GM23338 (cell line): ENCODE measurements around the gene DPYSL3. TPM values are rescaled to one million over a fixed set of nuclear protein-coding genes. Genes with fewer than 3 reads are reported as not detected.

Source experiments
- ATAC-seq: fragments of 200-7000 bp; cut with Tn5 transposase; 3 replicates; pipeline ENCODE4 v1.9.1; 2020
- DNase-seq: peaks from one replicate; pipeline ENCODE4 v3.0.0-alpha.2; 2015; ENCODE audit warnings: low spot score
- H2AFZ ChIP-seq: fragments of 200-600 bp; sonication (generic); 2 replicates; pipeline ENCODE4 v1.8.0; 2016; ENCODE audit warnings: antibody characterized with exemption, mild to moderate bottlenecking, moderate library complexity
- H3F3A ChIP-seq: fragments of 200-600 bp; sonication (generic); replicated peaks from 2 replicates; pipeline ENCODE4 v1.8.0; 2017; ENCODE audit warnings: antibody characterized with exemption, mixed run types, low read depth
- H3K27ac ChIP-seq: fragments of 200-600 bp; sonication (generic); 2 replicates; pipeline ENCODE4 v1.6.1; 2016; ENCODE audit warnings: low read depth
- H3K27me3 ChIP-seq: fragments of 200-600 bp; sonication (generic); 2 replicates; pipeline ENCODE4 v1.8.0; 2016; ENCODE audit warnings: mild to moderate bottlenecking, mixed run types, moderate library complexity; ENCODE audit not compliant: insufficient read depth
- H3K36me3 ChIP-seq: fragments of 200-600 bp; sonication (generic); 2 replicates; pipeline ENCODE4 v1.8.0; 2016; ENCODE audit warnings: mild to moderate bottlenecking; ENCODE audit not compliant: insufficient read depth
- H3K4me1 ChIP-seq: fragments of 200-600 bp; sonication (generic); 2 replicates; pipeline ENCODE4 v1.8.0; 2016; ENCODE audit warnings: mild to moderate bottlenecking, moderate library complexity; ENCODE audit not compliant: insufficient read depth
- H3K4me2 ChIP-seq: fragments of 200-600 bp; sonication (generic); 2 replicates; pipeline ENCODE4 v1.7.1; 2017; ENCODE audit warnings: mixed run types
- H3K4me3 ChIP-seq: fragments of 200-600 bp; sonication (generic); 2 replicates; pipeline ENCODE4 v1.6.1; 2016; ENCODE audit warnings: mixed run types
- H3K79me2 ChIP-seq: fragments of 200-600 bp; sonication (generic); replicated peaks from 2 replicates; pipeline ENCODE4 v1.8.0; 2017; ENCODE audit warnings: mild to moderate bottlenecking; ENCODE audit not compliant: insufficient read depth
- H3K9me2 ChIP-seq: fragments of 200-600 bp; sonication (generic); 2 replicates; pipeline ENCODE4 v1.8.0; 2017; ENCODE audit not compliant: insufficient read depth
- H4K20me1 ChIP-seq: fragments of 200-600 bp; sonication (generic); replicated peaks from 2 replicates; pipeline ENCODE4 v1.8.0; 2017; ENCODE audit warnings: mild to moderate bottlenecking; ENCODE audit not compliant: insufficient read depth
- H3K27ac Mint-ChIP-seq: 2 replicates; pipeline ENCODE4 v1.8.0; 2020; ENCODE audit warnings: inconsistent platforms, mild to moderate bottlenecking, moderate library complexity, mixed read lengths
- H3K27me3 Mint-ChIP-seq: 3 replicates; pipeline ENCODE4 v1.8.0; 2022; ENCODE audit warnings: low read depth, mild to moderate bottlenecking, moderate library complexity, mixed read lengths, inconsistent platforms; ENCODE audit not compliant: insufficient read depth, poor library complexity
- H3K36me3 Mint-ChIP-seq: 3 replicates; pipeline ENCODE4 v1.8.0; 2021; ENCODE audit warnings: low read depth, mild to moderate bottlenecking, inconsistent platforms, moderate library complexity, mixed read lengths
- H3K4me1 Mint-ChIP-seq: 3 replicates; pipeline ENCODE4 v1.8.0; 2020; ENCODE audit warnings: mild to moderate bottlenecking, inconsistent platforms, mixed read lengths
- H3K4me3 Mint-ChIP-seq: 3 replicates; pipeline ENCODE4 v1.8.0; 2021; ENCODE audit warnings: moderate library complexity, mild to moderate bottlenecking, inconsistent platforms, mixed read lengths
- H3K9me3 Mint-ChIP-seq: 3 replicates; pipeline ENCODE4 v1.8.0; 2020; ENCODE audit warnings: moderate library complexity, mild to moderate bottlenecking, inconsistent platforms, mixed read lengths
- CREB1 ChIP-seq: fragments of 250-450 bp; sonication (Bioruptor Pico); IDR thresholded peaks from 2 replicates; pipeline ENCODE4 v1.5.0; 2020; ENCODE audit warnings: low read depth, mild to moderate bottlenecking, moderate library complexity
- EZH2 ChIP-seq: fragments of 200-600 bp; sonication (generic); IDR thresholded peaks from one replicate; pipeline ENCODE4 v1.8.0; 2017; ENCODE audit warnings: antibody characterized with exemption, mild to moderate bottlenecking, low read depth; ENCODE audit not compliant: unreplicated experiment
- EZH2phosphoT487 ChIP-seq: fragments of 200-600 bp; sonication (generic); IDR thresholded peaks from one replicate; pipeline ENCODE4 v1.8.1; 2018; ENCODE audit warnings: antibody characterized with exemption; ENCODE audit not compliant: unreplicated experiment
- NANOG ChIP-seq: IDR thresholded peaks from 2 replicates; pipeline ENCODE4 v1.6.1; 2016; ENCODE audit warnings: antibody characterized with exemption, borderline replicate concordance
- POLR2AphosphoS5 ChIP-seq: IDR thresholded peaks from 2 replicates; pipeline ENCODE4 v1.6.1; 2016; ENCODE audit warnings: antibody characterized with exemption, low read depth
- STAT1 ChIP-seq: IDR thresholded peaks from one replicate; pipeline ENCODE4 v1.6.1; 2016; ENCODE audit warnings: antibody characterized with exemption; ENCODE audit not compliant: unreplicated experiment
- ZNF114 ChIP-seq: fragments of 250-450 bp; sonication (Bioruptor Pico); IDR thresholded peaks from 2 replicates; pipeline ENCODE4 v1.5.0; 2020; ENCODE audit warnings: mild to moderate bottlenecking, moderate library complexity
- ZNF331 ChIP-seq: fragments of 250-450 bp; sonication (Bioruptor Pico); IDR thresholded peaks from 2 replicates; pipeline ENCODE4 v1.5.0; 2020; ENCODE audit warnings: low read depth, mild to moderate bottlenecking, moderate library complexity
- polyA plus RNA-seq: library from polyadenylated mRNA; unstranded; fragments of >200 nt; fragmentation: Nextera tagmentation; extraction: Ambion mirVana; gene quantifications from 2 replicates; pipeline ENCODE4 v1.2.1, GENCODE V29; 2016
- total RNA-seq: library from RNA; depleted of rRNA; stranded (reverse); fragments of >200 nt; shearing (Covaris generic); gene quantifications from 2 replicates; pipeline ENCODE4 v1.2.3, GENCODE V29; 2014
- TF ChIP-seq, protein P1 (sequence below), 2 experiments: fragments of 200-600 bp in 1 of 2; sonication (generic) in 1 of 2; conservative IDR thresholded peaks; 2 replicates each; pipeline versions ENCODE4 v1.5.1 to v1.6.1; 2016 to 2017; ENCODE audit warnings: antibody characterized with exemption in 2 of 2, low read depth in 2 of 2, mild to moderate bottlenecking in 2 of 2, moderate library complexity in 1 of 2
- TF ChIP-seq, protein P2 (sequence below): fragments of 250-450 bp; sonication (Bioruptor Pico); IDR thresholded peaks from 2 replicates; pipeline ENCODE4 v1.5.0; 2020; ENCODE audit warnings: mild to moderate bottlenecking, moderate library complexity
- TF ChIP-seq, protein P3 (sequence below): IDR thresholded peaks from one replicate; pipeline ENCODE4 v1.6.1; 2018; ENCODE audit warnings: antibody characterized with exemption; ENCODE audit not compliant: unreplicated experiment

DPYSL3 gene
- total and polyA plus RNA-seq, 2 experiments from 2014 or later: 97.6 to 455 TPM

DNA sequence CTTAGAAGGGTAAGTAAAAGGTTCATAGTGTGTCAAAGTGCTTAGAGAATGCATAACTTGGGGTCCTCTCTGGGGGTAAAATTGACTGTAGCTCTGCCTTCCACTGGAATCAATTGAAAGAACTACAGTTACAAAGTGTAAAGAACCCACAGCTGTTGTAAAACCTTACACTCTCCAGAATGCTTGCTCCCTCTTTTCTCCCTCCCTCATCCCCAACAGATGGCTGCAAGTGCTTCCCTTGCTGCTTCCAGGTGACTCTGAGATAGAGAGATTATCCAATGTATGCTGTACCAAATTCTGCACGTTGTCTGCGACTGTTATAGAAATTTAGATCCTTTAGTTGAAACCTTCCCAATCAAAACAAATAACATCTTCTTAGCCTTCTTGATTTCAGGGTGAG, 149.1 kb downstream of the DPYSL3 start:
- no peak for ATAC-seq
- no peak for TF ChIP-seq EZH2phosphoT487
- no peak for TF ChIP-seq ZNF114
- no peak for TF ChIP-seq STAT1
- TF ChIP-seq, protein P1, sequence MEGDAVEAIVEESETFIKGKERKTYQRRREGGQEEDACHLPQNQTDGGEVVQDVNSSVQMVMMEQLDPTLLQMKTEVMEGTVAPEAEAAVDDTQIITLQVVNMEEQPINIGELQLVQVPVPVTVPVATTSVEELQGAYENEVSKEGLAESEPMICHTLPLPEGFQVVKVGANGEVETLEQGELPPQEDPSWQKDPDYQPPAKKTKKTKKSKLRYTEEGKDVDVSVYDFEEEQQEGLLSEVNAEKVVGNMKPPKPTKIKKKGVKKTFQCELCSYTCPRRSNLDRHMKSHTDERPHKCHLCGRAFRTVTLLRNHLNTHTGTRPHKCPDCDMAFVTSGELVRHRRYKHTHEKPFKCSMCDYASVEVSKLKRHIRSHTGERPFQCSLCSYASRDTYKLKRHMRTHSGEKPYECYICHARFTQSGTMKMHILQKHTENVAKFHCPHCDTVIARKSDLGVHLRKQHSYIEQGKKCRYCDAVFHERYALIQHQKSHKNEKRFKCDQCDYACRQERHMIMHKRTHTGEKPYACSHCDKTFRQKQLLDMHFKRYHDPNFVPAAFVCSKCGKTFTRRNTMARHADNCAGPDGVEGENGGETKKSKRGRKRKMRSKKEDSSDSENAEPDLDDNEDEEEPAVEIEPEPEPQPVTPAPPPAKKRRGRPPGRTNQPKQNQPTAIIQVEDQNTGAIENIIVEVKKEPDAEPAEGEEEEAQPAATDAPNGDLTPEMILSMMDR (conservative IDR thresholded peaks at IDR 0.05; ENCODE audit: low read depth in 2 of 2): no peak
- TF ChIP-seq NANOG: no peak
- TF ChIP-seq, protein P2, sequence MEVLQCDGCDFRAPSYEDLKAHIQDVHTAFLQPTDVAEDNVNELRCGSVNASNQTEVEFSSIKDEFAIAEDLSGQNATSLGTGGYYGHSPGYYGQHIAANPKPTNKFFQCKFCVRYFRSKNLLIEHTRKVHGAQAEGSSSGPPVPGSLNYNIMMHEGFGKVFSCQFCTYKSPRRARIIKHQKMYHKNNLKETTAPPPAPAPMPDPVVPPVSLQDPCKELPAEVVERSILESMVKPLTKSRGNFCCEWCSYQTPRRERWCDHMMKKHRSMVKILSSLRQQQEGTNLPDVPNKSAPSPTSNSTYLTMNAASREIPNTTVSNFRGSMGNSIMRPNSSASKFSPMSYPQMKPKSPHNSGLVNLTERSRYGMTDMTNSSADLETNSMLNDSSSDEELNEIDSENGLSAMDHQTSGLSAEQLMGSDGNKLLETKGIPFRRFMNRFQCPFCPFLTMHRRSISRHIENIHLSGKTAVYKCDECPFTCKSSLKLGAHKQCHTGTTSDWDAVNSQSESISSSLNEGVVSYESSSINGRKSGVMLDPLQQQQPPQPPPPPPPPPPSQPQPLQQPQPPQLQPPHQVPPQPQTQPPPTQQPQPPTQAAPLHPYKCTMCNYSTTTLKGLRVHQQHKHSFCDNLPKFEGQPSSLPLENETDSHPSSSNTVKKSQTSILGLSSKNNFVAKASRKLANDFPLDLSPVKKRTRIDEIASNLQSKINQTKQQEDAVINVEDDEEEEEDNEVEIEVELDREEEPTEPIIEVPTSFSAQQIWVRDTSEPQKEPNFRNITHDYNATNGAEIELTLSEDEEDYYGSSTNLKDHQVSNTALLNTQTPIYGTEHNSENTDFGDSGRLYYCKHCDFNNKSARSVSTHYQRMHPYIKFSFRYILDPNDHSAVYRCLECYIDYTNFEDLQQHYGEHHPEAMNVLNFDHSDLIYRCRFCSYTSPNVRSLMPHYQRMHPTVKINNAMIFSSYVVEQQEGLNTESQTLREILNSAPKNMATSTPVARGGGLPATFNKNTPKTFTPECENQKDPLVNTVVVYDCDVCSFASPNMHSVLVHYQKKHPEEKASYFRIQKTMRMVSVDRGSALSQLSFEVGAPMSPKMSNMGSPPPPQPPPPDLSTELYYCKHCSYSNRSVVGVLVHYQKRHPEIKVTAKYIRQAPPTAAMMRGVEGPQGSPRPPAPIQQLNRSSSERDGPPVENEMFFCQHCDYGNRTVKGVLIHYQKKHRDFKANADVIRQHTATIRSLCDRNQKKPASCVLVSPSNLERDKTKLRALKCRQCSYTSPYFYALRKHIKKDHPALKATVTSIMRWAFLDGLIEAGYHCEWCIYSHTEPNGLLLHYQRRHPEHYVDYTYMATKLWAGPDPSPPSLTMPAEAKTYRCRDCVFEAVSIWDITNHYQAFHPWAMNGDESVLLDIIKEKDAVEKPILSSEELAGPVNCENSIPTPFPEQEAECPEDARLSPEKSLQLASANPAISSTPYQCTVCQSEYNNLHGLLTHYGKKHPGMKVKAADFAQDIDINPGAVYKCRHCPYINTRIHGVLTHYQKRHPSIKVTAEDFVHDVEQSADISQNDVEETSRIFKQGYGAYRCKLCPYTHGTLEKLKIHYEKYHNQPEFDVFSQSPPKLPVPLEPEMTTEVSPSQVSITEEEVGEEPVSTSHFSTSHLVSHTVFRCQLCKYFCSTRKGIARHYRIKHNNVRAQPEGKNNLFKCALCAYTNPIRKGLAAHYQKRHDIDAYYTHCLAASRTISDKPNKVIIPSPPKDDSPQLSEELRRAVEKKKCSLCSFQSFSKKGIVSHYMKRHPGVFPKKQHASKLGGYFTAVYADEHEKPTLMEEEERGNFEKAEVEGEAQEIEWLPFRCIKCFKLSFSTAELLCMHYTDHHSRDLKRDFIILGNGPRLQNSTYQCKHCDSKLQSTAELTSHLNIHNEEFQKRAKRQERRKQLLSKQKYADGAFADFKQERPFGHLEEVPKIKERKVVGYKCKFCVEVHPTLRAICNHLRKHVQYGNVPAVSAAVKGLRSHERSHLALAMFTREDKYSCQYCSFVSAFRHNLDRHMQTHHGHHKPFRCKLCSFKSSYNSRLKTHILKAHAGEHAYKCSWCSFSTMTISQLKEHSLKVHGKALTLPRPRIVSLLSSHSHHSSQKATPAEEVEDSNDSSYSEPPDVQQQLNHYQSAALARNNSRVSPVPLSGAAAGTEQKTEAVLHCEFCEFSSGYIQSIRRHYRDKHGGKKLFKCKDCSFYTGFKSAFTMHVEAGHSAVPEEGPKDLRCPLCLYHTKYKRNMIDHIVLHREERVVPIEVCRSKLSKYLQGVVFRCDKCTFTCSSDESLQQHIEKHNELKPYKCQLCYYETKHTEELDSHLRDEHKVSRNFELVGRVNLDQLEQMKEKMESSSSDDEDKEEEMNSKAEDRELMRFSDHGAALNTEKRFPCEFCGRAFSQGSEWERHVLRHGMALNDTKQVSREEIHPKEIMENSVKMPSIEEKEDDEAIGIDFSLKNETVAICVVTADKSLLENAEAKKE: no peak
- TF ChIP-seq, protein P3, sequence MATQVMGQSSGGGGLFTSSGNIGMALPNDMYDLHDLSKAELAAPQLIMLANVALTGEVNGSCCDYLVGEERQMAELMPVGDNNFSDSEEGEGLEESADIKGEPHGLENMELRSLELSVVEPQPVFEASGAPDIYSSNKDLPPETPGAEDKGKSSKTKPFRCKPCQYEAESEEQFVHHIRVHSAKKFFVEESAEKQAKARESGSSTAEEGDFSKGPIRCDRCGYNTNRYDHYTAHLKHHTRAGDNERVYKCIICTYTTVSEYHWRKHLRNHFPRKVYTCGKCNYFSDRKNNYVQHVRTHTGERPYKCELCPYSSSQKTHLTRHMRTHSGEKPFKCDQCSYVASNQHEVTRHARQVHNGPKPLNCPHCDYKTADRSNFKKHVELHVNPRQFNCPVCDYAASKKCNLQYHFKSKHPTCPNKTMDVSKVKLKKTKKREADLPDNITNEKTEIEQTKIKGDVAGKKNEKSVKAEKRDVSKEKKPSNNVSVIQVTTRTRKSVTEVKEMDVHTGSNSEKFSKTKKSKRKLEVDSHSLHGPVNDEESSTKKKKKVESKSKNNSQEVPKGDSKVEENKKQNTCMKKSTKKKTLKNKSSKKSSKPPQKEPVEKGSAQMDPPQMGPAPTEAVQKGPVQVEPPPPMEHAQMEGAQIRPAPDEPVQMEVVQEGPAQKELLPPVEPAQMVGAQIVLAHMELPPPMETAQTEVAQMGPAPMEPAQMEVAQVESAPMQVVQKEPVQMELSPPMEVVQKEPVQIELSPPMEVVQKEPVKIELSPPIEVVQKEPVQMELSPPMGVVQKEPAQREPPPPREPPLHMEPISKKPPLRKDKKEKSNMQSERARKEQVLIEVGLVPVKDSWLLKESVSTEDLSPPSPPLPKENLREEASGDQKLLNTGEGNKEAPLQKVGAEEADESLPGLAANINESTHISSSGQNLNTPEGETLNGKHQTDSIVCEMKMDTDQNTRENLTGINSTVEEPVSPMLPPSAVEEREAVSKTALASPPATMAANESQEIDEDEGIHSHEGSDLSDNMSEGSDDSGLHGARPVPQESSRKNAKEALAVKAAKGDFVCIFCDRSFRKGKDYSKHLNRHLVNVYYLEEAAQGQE: no peak
- no peak for TF ChIP-seq EZH2
- no peak for TF ChIP-seq ZNF331 (CRISPR knock-in tag)
- no peak for TF ChIP-seq CREB1 (CRISPR knock-in tag)
- TF ChIP-seq POLR2AphosphoS5: no peak

More for the DNA sequence above, 149.1 kb downstream of the DPYSL3 start:
- Mint-ChIP-seq H3K27ac (no peak overlapping the region), H3K36me3 (no peaks in the 10 kb centered on the region), H3K27me3 (peaks cover under 1% of the 10 kb centered on the region), H3K4me1 (peaks cover 6% of the 10 kb centered on the region; the same call in 2 of the 3 replicates), H3K9me3 (no peaks in the 10 kb centered on the region), H3K4me3 (no peak overlapping the region)
- H3K4me2 ChIP-seq: no peak overlapping the region
- no peaks in the 10 kb centered on the region for H3K79me2 ChIP-seq
- no peak overlapping the region for H3K27ac ChIP-seq
- no peaks in the 10 kb centered on the region; the same call in 1 of the 2 replicates for H3K4me1 ChIP-seq
- no peak overlapping the region for H3K4me3 ChIP-seq
- no peaks in the 10 kb centered on the region for H3K27me3 ChIP-seq
- no peaks in the 10 kb centered on the region for H3K9me2 ChIP-seq
- no peak overlapping the region for H2AFZ ChIP-seq
- no peaks in the 10 kb centered on the region for H3K36me3 ChIP-seq
- no peaks in the 10 kb centered on the region for H4K20me1 ChIP-seq
- no peaks in the 10 kb centered on the region for H3F3A ChIP-seq
- no peak for DNase-seq
